Stomach (tissue), 4 donors: Measurements from ENCODE around the gene CNOT11.

Experiments used
- POLR2A ChIP-seq, 4 donors: fragments of 450-650 bp; IDR thresholded peaks; one replicate each; pipeline ENCODE4 v1.6.1; 2016; ENCODE audit warnings: antibody characterized with exemption in 4 of 4, control low read depth in 2 of 4, mild to moderate bottlenecking in 1 of 4, moderate library complexity in 1 of 4
- TF ChIP-seq, protein P1 (sequence below), 7 experiments: fragments of 450-650 bp in 4 of 7; fragments of 200-600 bp in 3 of 7; sonication (generic) in 3 of 7; IDR thresholded peaks; one replicate each; pipeline ENCODE4 v1.5.1; 2016 to 2019; ENCODE audit warnings: antibody characterized with exemption in 7 of 7, control low read depth in 2 of 7, mild to moderate bottlenecking in 1 of 7

DNA sequence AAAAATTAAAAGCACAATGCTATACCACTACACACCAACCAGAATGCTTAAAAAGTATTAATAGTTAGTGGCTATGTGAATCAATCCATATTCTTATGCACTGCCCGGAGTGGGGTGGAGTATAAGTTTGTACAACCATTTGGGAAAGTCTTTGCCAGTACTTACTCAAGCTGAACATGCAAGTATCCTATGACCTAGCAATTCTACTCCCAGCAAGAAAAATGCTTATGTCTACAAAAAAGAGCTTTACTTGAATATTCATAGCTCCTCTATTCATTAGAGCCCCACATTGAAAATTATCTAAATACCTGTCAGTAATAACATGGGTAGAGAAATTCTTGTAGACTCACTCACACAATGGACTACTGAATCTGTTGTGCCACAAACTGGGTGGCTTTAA is 21.4 kb upstream of the CNOT11 start:
- TF ChIP-seq, protein P1, sequence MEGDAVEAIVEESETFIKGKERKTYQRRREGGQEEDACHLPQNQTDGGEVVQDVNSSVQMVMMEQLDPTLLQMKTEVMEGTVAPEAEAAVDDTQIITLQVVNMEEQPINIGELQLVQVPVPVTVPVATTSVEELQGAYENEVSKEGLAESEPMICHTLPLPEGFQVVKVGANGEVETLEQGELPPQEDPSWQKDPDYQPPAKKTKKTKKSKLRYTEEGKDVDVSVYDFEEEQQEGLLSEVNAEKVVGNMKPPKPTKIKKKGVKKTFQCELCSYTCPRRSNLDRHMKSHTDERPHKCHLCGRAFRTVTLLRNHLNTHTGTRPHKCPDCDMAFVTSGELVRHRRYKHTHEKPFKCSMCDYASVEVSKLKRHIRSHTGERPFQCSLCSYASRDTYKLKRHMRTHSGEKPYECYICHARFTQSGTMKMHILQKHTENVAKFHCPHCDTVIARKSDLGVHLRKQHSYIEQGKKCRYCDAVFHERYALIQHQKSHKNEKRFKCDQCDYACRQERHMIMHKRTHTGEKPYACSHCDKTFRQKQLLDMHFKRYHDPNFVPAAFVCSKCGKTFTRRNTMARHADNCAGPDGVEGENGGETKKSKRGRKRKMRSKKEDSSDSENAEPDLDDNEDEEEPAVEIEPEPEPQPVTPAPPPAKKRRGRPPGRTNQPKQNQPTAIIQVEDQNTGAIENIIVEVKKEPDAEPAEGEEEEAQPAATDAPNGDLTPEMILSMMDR (IDR thresholded peaks at IDR 0.05): no peak
- TF ChIP-seq POLR2A (IDR thresholded peaks at IDR 0.05): no peak
